SU-DHL-6 (cell line): ENCODE results near the gene GIT2.

Source experiments
- H2AFZ ChIP-seq: fragments of 200-600 bp; sonication (generic); 2 replicates; pipeline ENCODE4 v1.6.1; 2014; ENCODE audit warnings: low read depth, mild to moderate bottlenecking, moderate library complexity, mixed read lengths, antibody characterized with exemption, low read length; ENCODE audit not compliant: severe bottlenecking
- H3F3A ChIP-seq: fragments of 200-600 bp; shearing (Covaris generic); 2 replicates; pipeline ENCODE4 v1.6.0; 2016; ENCODE audit warnings: antibody characterized with exemption, mild to moderate bottlenecking; ENCODE audit not compliant: insufficient read depth
- H3K27ac ChIP-seq: fragments of 200-600 bp; sonication (generic); 2 replicates; pipeline ENCODE4 v1.5.1; 2016; ENCODE audit warnings: low read depth, mild to moderate bottlenecking, low read length, moderate library complexity, mixed read lengths
- H3K27me3 ChIP-seq: fragments of 200-600 bp; sonication (generic), shearing (Covaris generic); 2 replicates; pipeline ENCODE4 v1.6.0; 2014; ENCODE audit warnings: mild to moderate bottlenecking, low read length
- H3K36me3 ChIP-seq: fragments of 200-600 bp; sonication (generic); 2 replicates; pipeline ENCODE4 v1.6.1; 2014; ENCODE audit warnings: mild to moderate bottlenecking, low read length, mixed read lengths
- H3K4me2 ChIP-seq: fragments of 300-600, 200-600 bp; shearing (Covaris generic), sonication (generic); 2 replicates; pipeline ENCODE4 v1.6.0; 2014; ENCODE audit warnings: low read length, low read depth, mild to moderate bottlenecking; ENCODE audit not compliant: poor library complexity, severe bottlenecking
- H3K4me3 ChIP-seq: fragments of 200-600 bp; sonication (generic); 2 replicates; pipeline ENCODE4 v1.5.1; 2014; ENCODE audit warnings: antibody characterized with exemption, low read length, mild to moderate bottlenecking, mixed read lengths; ENCODE audit not compliant: insufficient read depth, poor library complexity, severe bottlenecking
- H3K79me2 ChIP-seq: fragments of 200-600 bp; sonication (generic); 2 replicates; pipeline ENCODE4 v1.6.1; 2014; ENCODE audit warnings: mild to moderate bottlenecking, low read length, moderate library complexity; ENCODE audit not compliant: insufficient read depth
- H3K9ac ChIP-seq: fragments of 200-600 bp; sonication (generic); 2 replicates; pipeline ENCODE4 v1.7.0; 2014; ENCODE audit warnings: mild to moderate bottlenecking, low read length
- H3K9me2 ChIP-seq: fragments of 200-600 bp; sonication (generic); replicated peaks from 2 replicates; pipeline ENCODE4 v1.6.1; 2014; ENCODE audit warnings: low read length; ENCODE audit not compliant: insufficient read depth
- H3K9me3 ChIP-seq: fragments of 200-600 bp; sonication (generic); 2 replicates; pipeline ENCODE4 v1.6.1; 2014; ENCODE audit warnings: low read length, mixed read lengths; ENCODE audit not compliant: insufficient read depth
- H4K20me1 ChIP-seq: fragments of 200-600 bp; sonication (generic); 2 replicates; pipeline ENCODE4 v1.6.1; 2014; ENCODE audit warnings: low read depth, mild to moderate bottlenecking, antibody characterized with exemption, low read length, moderate library complexity, mixed read lengths
- EZH2phosphoT487 ChIP-seq: fragments of 200-600 bp; sonication (generic), shearing (Covaris generic); conservative IDR thresholded peaks from 2 replicates; pipeline ENCODE4 v1.6.1; 2018; ENCODE audit warnings: mild to moderate bottlenecking, antibody characterized with exemption, low read length, moderate library complexity, mixed read lengths
- TF ChIP-seq, protein P1 (sequence below): fragments of 200-600 bp; sonication (generic); IDR thresholded peaks from one replicate; pipeline ENCODE4 v1.5.1; 2017; ENCODE audit warnings: antibody characterized with exemption, mild to moderate bottlenecking, low read length, moderate library complexity; ENCODE audit not compliant: insufficient read depth, poor library complexity, severe bottlenecking

The GIT2 gene

DNA sequence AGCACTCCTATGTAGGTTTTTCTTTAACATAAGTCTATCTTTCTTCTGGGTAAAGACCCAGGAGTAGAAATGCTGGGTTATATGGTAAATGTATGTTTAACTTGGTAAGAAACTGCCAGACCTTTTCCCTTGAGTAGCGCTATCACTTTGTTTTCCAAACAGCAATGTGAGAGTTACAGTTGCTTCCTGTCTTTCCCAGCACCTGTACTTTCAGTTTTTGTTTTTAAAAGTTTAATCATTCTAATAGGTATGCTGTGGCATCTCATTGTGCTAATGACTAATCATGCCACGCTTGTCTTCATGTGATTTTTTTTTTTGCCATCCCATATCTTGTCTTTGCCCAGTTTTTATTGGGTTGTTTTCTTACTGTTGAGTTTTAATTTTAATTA, 28.1 kb downstream of the GIT2 start:
- Histone ChIP-seq H3K4me2 (no peak overlapping the region), H3K27ac (no peak overlapping the region), H4K20me1 (no peaks in the 10 kb centered on the region), H3K9ac (no peak overlapping the region), H3K79me2 (no peaks in the 10 kb centered on the region), H3K4me3 (no peak overlapping the region), H3F3A (0 out of 2 replicates have a peak, but pooled peaks cover 6% of the 10 kb centered on the region), H2AFZ (no peak overlapping the region), H3K27me3 (no peaks in the 10 kb centered on the region), H3K9me3 (no peaks in the 10 kb centered on the region), H3K9me2 (no peaks in the 10 kb centered on the region), H3K36me3 (peaks cover 32% of the 10 kb centered on the region)
- TF ChIP-seq, protein P1, sequence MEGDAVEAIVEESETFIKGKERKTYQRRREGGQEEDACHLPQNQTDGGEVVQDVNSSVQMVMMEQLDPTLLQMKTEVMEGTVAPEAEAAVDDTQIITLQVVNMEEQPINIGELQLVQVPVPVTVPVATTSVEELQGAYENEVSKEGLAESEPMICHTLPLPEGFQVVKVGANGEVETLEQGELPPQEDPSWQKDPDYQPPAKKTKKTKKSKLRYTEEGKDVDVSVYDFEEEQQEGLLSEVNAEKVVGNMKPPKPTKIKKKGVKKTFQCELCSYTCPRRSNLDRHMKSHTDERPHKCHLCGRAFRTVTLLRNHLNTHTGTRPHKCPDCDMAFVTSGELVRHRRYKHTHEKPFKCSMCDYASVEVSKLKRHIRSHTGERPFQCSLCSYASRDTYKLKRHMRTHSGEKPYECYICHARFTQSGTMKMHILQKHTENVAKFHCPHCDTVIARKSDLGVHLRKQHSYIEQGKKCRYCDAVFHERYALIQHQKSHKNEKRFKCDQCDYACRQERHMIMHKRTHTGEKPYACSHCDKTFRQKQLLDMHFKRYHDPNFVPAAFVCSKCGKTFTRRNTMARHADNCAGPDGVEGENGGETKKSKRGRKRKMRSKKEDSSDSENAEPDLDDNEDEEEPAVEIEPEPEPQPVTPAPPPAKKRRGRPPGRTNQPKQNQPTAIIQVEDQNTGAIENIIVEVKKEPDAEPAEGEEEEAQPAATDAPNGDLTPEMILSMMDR, result no peak
- no peak for TF ChIP-seq EZH2phosphoT487

DNA sequence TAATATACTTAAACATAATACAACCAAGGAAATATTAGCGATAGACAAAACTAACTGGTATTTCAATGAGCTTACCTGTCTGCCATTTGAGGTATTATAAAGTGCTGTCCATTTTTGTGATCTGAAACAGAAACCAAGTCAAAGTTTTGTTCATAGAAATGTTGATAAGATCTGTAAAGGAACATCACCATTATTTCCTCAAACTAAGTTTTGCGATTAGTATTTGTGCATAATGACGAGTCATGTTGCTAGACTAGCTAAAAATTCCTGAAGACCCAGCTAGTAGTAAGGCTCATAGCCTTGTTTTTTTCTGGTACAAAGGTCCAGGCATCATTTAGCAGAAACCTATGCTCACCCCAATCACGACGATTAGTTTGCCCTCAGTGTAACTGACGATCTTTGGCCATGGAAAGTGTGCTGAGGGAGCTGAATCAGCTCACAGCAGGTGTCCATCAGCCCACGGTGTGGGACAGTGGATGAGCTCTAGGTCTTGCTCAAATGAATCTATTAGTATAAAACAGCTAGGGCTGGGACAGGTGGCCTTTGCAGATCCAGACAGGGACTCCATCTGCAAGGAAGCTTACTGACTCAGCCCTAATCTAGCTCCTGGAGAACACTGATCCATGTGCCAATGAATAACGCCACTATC, 28.7 kb downstream of the GIT2 start:
- no peak for TF ChIP-seq EZH2phosphoT487
- TF ChIP-seq, protein P1, result no peak
- Histone ChIP-seq H3K4me2 (no peak overlapping the region), H3K4me3 (no peak overlapping the region), H3K27ac (no peak overlapping the region), H4K20me1 (no peaks in the 10 kb centered on the region), H3K9me3 (no peaks in the 10 kb centered on the region), H3K9me2 (no peaks in the 10 kb centered on the region), H3K36me3 (peaks cover 32% of the 10 kb centered on the region), H3K9ac (no peak overlapping the region), H2AFZ (no peak overlapping the region), H3K79me2 (no peaks in the 10 kb centered on the region), H3K27me3 (no peaks in the 10 kb centered on the region), H3F3A (0 out of 2 replicates have a peak, but pooled peaks cover 6% of the 10 kb centered on the region)

DNA sequence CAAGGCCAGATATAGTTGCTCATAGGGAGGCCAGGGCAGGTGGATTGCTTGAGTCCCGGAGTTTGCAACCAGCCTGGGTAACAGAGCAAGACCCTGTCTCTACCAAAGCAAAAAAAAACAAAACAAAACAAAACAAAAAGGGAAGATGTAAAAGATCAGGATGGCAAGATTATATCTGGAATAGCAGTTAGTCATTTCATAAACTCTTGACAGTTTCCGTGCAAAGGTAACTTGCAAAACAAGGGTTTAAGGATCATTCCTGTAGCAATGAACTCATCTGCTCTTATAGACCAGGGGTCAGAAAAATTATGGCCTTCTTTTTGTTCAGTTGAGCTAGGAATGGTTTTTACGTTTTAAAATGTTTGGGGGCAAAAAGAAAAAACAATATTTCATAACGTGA, 29.6 kb downstream of the GIT2 start:
- Histone ChIP-seq H3K27me3 (no peaks in the 10 kb centered on the region), H3K4me2 (no peak overlapping the region), H3K27ac (no peak overlapping the region), H2AFZ (no peak overlapping the region), H3K9me2 (no peaks in the 10 kb centered on the region), H3K4me3 (no peak overlapping the region), H3K9me3 (no peaks in the 10 kb centered on the region), H3K79me2 (no peaks in the 10 kb centered on the region), H3K36me3 (peaks cover 32% of the 10 kb centered on the region), H4K20me1 (no peaks in the 10 kb centered on the region), H3K9ac (no peak overlapping the region), H3F3A (0 out of 2 replicates have a peak, but pooled peaks cover 6% of the 10 kb centered on the region)
- TF ChIP-seq EZH2phosphoT487, result no peak
- TF ChIP-seq, protein P1, result no peak
